ENCODE results near the gene MOB1B.

The MOB1B gene

DNA sequence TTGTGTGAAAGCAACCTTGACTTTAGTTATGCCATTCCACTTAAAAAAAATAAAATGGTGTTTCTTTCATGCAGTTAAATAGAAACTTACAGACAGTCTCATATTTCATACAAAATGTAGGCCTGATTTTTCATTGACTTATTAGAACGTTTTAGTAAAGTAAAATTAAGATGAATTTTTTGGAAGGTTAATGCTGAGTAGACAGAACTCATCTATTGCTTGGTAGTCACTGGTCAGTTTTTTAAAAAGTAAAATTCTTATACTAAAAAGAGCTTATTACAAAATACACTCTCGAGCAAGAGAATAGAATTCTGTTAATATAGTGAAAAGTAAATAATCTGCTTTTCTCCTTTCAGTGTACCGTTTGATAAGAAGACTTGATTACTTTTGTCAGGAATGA lies 21.4 kb upstream of the MOB1B start (continued):
- no peak for TF ChIP-seq ESRRG (CRISPR knock-in tag; IDR thresholded peaks at IDR 0.05)
- no peak for TF ChIP-seq TCF4 (CRISPR knock-in tag; IDR thresholded peaks at IDR 0.05; ENCODE audit: borderline replicate concordance)
- TF ChIP-seq ZC3H10 (CRISPR knock-in tag; IDR thresholded peaks at IDR 0.05): no peak
- no peak for TF ChIP-seq BACH2 (CRISPR knock-in tag; IDR thresholded peaks at IDR 0.05; ENCODE audit: borderline replicate concordance)
- no peak for TF ChIP-seq ISL1 (CRISPR knock-in tag; IDR thresholded peaks at IDR 0.05)
- TF ChIP-seq POU6F1 (CRISPR knock-in tag; IDR thresholded peaks at IDR 0.05; ENCODE audit: borderline replicate concordance, low read depth): no peak
- no peak for TF ChIP-seq SNAI2 (CRISPR knock-in tag; IDR thresholded peaks at IDR 0.05)
- no peak for TF ChIP-seq PATZ1 (CRISPR knock-in tag; IDR thresholded peaks at IDR 0.05; ENCODE audit: borderline replicate concordance)

GRCh38 chr4:70885174-70885573 lies 17.0 kb upstream of the MOB1B start:
- TF ChIP-seq ZC3H10 (CRISPR knock-in tag; IDR thresholded peaks at IDR 0.05) (no peak), ARNTL (CRISPR knock-in tag; IDR thresholded peaks at IDR 0.05; ENCODE audit: borderline replicate concordance, low read depth) (no peak), ZFP30 (CRISPR knock-in tag; IDR thresholded peaks at IDR 0.05) (no peak), ISL1 (CRISPR knock-in tag; IDR thresholded peaks at IDR 0.05) (no peak), ZFP3 (CRISPR knock-in tag; IDR thresholded peaks at IDR 0.05) (no peak), CSRNP3 (CRISPR knock-in tag; IDR thresholded peaks at IDR 0.05) (no peak), BACH2 (CRISPR knock-in tag; IDR thresholded peaks at IDR 0.05; ENCODE audit: borderline replicate concordance) (no peak), TOX (CRISPR knock-in tag; IDR thresholded peaks at IDR 0.05; ENCODE audit: borderline replicate concordance) (no peak), PPARA (CRISPR knock-in tag; IDR thresholded peaks at IDR 0.05; ENCODE audit: borderline replicate concordance) (no peak), ESRRG (CRISPR knock-in tag; IDR thresholded peaks at IDR 0.05) (no peak), ZNF70 (CRISPR knock-in tag; IDR thresholded peaks at IDR 0.05) (no peak), SNAI2 (CRISPR knock-in tag; IDR thresholded peaks at IDR 0.05) (no peak)
- TF ChIP-seq, protein P1, sequence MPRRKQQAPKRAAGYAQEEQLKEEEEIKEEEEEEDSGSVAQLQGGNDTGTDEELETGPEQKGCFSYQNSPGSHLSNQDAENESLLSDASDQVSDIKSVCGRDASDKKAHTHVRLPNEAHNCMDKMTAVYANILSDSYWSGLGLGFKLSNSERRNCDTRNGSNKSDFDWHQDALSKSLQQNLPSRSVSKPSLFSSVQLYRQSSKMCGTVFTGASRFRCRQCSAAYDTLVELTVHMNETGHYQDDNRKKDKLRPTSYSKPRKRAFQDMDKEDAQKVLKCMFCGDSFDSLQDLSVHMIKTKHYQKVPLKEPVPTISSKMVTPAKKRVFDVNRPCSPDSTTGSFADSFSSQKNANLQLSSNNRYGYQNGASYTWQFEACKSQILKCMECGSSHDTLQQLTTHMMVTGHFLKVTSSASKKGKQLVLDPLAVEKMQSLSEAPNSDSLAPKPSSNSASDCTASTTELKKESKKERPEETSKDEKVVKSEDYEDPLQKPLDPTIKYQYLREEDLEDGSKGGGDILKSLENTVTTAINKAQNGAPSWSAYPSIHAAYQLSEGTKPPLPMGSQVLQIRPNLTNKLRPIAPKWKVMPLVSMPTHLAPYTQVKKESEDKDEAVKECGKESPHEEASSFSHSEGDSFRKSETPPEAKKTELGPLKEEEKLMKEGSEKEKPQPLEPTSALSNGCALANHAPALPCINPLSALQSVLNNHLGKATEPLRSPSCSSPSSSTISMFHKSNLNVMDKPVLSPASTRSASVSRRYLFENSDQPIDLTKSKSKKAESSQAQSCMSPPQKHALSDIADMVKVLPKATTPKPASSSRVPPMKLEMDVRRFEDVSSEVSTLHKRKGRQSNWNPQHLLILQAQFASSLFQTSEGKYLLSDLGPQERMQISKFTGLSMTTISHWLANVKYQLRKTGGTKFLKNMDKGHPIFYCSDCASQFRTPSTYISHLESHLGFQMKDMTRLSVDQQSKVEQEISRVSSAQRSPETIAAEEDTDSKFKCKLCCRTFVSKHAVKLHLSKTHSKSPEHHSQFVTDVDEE (CRISPR knock-in tag; IDR thresholded peaks at IDR 0.05): no peak
- no peak for ATAC-seq

DNA sequence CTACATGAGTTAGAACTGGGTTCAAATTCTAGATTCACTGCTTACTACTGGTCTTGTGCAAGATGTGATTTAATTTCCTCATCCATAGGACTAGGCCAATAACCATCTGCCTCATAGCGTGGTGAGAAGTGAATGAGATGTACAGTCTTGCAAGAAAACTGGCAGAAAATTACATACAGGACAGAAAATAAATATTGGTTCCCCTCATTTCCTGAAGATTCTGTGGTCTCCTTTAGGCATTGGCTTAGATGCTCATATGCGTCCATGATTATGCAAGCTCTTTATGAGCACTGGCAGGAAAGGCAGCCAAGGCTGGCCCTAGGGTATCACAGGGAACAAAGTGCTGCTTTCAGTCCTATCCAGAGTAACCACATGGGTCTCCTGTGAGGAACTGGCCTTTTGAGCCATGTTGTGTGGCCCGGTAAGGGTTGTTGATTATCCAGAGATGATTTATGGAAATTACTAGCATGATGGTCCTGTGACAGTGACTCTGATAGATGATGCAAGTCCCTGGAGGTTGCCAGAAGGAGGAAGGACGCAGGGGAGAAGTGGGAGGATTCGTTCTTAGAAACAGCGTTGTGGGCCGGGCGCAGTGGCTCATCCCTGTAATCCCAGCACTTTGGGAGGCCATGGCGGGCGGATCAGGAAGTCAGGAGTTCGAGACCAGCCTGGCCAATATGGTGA lies 9.9 kb upstream of the MOB1B start:
- TF ChIP-seq ZNF8 (CRISPR knock-in tag; IDR thresholded peaks at IDR 0.05) (no peak), ZC3H10 (CRISPR knock-in tag; IDR thresholded peaks at IDR 0.05) (no peak), ISL1 (CRISPR knock-in tag; IDR thresholded peaks at IDR 0.05) (no peak), PPARA (CRISPR knock-in tag; IDR thresholded peaks at IDR 0.05; ENCODE audit: borderline replicate concordance) (no peak), ZFP3 (CRISPR knock-in tag; IDR thresholded peaks at IDR 0.05) (no peak)
- no peak for ATAC-seq

DNA sequence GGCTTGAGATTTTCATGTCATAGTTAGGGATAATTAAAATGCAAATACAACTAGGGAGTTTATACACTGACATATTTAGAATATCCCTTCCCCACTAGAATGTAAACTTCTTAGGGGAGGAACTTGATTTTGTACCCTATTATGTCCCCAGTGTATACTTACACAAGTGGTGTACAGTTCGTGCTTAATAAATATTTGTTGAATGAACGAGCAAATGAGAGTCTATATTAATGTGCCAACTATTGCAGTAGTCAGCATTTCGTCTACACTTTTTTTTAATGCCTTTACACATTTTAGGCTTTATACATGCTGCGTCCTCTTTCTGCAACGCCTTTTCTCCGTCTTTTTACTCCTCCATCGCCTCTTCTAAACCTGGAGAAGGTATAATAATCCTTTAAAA lies 8.4 kb upstream of the MOB1B start:
- no peak for ATAC-seq
- TF ChIP-seq CSRNP3 (CRISPR knock-in tag; IDR thresholded peaks at IDR 0.05): no peak

Measured in SK-N-SH treated with all-trans-retinoic acid at 6 μM for 48 hours (cell line).